Measurements from ENCODE around the gene OR2A5. TPM values are rescaled to one million over a fixed set of nuclear protein-coding genes. Genes with fewer than 3 reads are reported as not detected.
"Not testable (repeated sequence)": the region's sequence is repeated elsewhere in the genome, so short reads cannot be mapped to it uniquely, and the experiment has no call there.

OR2A5 gene
- total RNA-seq, 1 donor from 2014 or later = not detected

GRCh38 chr7:144032985-144033709 is 15.6 kb upstream of the OR2A5 start:
- intact Hi-C loops (cut with micrococcal nuclease) = no loop called here

GRCh38 chr7:144035385-144035784 is 13.4 kb upstream of the OR2A5 start:
- intact Hi-C loops (cut with micrococcal nuclease) = no loop called here

DNA sequence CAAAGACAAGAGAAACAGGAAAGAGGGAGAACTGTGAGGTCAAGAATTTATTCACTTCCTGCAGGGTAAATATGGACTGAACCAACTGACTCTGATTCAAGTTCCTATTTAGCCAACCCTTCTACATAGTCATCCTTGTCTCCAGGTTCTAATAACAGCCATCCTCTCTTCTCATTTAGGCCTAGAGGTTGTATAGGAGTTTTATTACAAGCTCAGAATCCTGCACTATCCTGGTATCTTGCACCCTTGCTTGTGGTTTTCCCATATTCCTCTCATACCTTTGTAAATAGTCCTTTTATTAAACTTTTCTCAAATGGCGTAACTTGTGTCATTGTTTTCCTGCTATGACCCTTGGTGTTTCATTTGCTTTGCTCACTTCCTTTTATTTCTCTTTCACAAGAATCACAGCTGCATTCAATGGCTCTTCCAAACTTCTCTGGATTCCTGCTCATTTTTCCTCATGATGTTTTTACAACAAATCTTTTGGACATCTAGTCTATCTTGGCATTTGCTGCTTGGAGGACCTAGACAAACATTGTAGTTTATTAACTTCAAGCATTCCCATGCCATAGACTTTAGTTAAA is 12.4 kb upstream of the OR2A5 start:
- intact Hi-C loops (cut with micrococcal nuclease) = no loop called here

GRCh38 chr7:144037414-144038035 is 11.2 kb upstream of the OR2A5 start:
- intact Hi-C loops (cut with micrococcal nuclease) = no loop called here

DNA sequence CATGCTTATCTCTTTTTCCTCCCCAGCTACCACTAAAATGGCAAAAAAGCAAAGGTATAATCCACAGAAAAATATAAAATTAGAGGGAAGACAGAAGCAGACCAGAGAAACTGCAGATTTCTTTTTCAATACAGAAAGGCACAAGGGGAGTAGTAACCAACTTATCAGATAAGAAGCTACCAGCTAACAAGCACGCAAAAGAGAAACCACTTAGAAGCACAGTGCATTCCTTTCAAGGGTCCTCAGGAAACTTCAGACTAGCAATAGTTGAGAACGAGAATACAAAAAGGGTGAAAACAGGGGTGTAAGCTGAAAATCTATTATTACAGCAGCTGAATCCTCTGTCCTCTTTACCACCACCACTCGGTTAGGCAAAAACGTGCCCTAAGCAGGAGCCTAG is 9.9 kb upstream of the OR2A5 start:
- intact Hi-C loops (cut with micrococcal nuclease) = no loop called here

DNA sequence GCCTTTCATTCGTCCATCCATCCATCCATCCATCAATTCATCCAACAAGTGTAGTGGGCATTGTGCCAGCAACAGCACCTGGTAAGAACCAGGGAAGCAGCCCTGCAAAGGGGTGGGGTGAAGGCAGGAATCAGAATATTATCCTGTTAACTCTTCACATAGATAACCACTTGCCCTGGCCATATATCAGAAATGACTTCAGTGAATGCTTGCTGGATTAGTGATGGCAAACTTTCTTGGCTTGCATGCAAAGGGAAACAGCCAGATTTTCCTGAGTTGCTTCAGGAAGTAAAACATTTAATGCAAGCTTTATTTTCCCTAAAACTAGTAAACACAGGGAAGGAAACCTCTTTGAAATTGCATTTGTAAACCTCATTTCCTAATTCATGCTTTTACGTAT is 743 bp downstream of the OR2A5 start:
- intact Hi-C loops (cut with micrococcal nuclease) = no loop called here

DNA sequence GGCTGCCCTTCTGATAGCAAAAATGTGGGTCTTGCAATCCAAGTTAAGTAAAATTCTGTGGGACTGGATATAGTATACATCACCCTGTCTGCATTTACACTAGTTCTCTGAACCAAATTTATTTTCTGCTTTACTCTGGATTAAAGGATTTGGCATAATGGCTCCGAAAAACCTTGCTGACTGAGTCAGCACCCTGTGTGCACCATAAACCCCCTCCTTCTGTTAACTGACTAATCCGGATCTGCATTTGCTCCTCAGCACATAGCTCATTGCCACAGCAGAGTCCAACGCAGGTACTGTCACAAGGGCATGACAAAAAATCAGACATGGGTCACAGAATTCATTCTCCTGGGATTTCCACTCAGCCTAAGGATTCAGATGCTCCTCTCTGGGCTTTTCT is 1.3 kb downstream of the OR2A5 start:
- intact Hi-C loops (cut with micrococcal nuclease) = no loop called here

GRCh38 chr7:144050884-144051283 is 2.1 kb downstream of the OR2A5 start:
- intact Hi-C loops (cut with micrococcal nuclease) = not testable (repeated sequence)

DNA sequence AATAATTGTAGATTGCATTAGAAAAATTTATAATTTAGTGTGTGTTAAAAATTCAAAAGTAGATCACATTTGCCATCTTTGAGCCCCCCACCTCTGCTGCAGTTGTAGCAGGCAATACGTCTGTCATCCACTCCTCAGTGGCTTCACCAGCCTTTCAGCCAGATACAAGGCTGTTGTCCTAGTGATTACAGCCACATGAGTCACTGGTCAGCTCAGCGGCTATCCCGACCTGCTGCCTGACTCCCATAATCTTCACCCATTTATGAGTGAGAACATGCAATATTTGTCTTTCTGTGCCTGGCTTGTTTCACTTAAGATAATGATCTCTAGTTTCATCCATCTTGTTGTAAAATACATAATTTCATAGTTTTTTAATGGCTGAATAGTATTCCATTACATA is 9.2 kb downstream of the OR2A5 start:
- intact Hi-C loops (cut with micrococcal nuclease) = no loop called here

DNA sequence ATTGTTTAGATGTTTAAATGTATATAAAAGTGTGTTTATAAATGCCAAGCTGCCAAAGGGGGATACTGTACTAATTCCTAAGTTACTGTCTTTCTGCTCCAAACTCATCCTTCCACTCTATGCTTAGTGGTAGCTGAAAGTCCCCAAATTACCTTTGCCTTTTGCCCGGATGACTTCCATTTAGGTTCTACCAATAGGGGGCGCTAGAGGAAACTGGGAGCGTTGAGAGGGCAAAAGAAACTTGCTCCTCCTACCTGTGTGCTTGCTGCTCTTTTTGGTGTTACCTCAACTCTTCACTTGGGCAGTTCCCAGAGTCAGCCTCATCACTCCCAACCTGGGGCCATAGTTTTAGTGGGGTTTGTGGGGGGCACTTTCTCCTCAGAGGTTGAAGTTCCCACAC is 15.0 kb downstream of the OR2A5 start:
- intact Hi-C loops (cut with micrococcal nuclease) = no loop called here

DNA sequence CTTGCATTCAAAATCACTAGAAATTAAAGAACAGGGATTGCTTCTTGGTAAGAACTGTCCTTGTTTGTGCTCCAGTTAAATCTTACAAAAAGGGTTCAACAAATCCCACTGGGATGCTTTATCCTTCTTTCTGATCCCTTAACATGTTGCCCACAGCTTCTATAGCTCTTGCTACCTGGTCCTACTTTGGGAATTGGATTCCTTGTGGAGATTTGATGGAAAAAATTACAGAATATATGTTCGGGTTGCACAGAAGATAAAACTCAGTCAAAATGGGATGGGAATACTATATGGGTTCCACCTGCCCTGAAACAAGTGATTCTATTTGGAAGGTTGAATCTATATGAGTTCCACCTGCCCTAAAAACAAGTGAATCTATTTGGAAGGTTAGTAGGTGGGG is 20.8 kb downstream of the OR2A5 start, which contains the start of gene OR2A25:
TSS of gene OR2A25 (plus strand) at position 301 of the 400 bp plus-strand sequence. CDS start 4,409 bp downstream, outside the sequence.
- intact Hi-C loops (cut with micrococcal nuclease) = no loop called here

DNA sequence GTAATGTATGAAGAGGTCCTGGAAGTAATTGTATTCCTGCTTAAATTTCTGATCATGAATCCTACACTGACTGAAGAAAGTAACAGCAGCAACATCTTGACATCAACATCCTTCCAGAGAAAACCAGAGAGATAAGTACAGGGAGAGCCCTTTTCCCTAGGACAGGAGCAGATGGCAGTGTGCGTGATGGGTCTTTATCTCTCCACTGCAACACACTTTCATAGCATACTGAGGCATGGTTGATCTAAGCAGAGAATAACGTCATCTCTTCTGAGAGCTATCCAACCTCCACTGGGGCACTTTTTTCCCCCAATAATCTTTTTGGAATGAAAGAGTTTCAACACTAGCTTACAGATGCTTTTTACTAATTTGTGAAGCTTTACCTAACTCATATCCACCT is 21.2 kb downstream of the OR2A5 start:
- intact Hi-C loops (cut with micrococcal nuclease) = no loop called here

DNA sequence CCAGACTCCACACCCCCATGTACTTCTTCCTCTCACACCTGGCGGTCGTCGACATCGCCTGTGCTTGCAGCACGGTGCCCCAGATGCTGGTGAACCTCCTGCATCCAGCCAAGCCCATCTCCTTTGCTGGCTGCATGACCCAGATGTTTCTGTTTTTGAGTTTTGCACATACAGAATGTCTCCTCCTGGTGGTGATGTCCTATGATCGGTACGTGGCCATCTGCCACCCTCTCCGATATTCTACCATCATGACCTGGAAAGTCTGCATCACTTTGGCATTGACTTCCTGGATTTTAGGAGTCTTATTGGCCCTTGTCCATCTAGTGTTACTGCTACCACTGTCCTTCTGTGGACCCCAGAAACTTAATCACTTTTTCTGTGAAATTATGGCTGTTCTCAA is 25.6 kb downstream of the OR2A5 start:
- intact Hi-C loops (cut with micrococcal nuclease) = no loop called here

DNA sequence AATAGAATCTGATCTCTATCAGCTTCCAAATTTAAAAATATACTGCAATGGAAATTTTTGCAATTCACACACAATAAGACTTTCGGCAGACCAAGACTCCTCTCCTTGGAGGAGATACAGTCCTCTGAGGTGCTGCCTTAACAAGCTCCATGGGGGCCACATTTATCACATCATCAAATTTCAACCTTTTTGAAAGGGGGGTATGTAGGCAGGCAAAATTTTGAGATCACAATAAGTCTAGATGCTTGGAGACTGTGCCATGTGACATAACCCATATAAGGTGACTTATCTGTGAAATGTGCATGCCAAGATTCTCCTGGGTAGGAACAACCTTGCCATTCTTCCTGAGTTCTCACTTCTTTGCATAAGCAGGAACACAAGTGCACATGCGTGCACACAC is 37.2 kb downstream of the OR2A5 start, which contains the start of gene OR2A12:
TSS of gene OR2A12 (plus strand) at position 301 of the 400 bp plus-strand sequence. CDS start 8,830 bp downstream, outside the sequence.
- intact Hi-C loops (cut with micrococcal nuclease) = no loop called here

- intact Hi-C loops (cut with micrococcal nuclease) = no loop called here
Observed at GRCh38 chr7:144086730-144087129, 38.0 kb downstream of the OR2A5 start.

DNA sequence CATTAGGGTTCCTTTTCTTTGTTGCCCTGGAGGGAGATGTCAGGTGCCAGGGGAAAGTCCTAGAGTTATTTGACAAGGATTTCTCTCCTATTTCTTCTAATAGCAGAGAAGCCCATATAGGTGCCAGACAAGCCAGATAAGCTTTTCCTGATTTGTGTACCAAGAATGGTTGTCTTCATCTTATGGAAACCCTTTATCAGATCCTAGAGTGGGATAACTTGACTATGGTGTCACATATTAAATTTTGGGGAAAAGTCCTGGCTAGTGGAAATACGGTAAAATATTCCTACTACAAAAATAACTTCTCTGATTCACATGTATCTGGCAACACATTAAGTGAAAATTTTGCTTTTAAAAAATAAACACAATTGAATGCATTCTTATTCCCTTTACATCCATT is 38.5 kb downstream of the OR2A5 start:
- intact Hi-C loops (cut with micrococcal nuclease) = no loop called here

DNA sequence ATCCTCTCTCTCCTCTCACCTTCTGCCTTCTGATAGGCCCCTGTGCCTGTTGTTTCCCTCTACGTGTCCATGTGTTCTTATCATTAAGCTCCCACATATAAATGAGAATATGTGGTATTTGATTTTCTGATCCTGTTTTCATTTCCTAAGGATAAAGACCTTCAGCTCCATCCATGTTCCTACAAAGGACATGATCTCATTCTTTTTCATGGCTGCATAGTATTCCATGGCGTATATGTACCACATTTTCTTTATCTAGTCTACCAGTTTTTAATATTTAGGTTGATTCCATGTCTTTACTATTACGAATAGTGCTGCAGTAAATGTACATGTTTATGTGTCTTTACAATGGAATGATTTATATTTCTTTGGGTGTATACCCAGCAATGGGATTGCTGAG is 41.9 kb downstream of the OR2A5 start:
- intact Hi-C loops (cut with micrococcal nuclease) = no loop called here

DNA sequence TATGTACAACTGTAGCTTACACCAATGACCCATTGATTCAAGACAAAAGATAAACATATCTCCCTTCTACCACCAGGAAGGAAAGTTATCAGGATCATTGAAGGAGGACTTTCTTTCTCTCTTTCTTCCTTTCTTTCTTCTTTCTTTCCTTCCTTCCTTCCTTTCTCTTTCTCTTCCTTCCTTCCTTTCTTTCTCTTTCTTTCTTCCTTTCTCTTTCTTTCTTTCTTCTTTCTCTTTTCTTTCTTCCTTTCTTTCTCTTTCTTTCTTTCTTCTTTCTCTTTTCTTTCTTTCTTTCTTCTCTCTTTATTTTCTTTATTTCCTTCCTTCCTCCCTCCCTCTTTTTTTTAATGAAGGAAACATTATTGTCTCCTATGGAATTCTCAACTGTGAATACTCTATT is 50.0 kb downstream of the OR2A5 start:
- intact Hi-C loops (cut with micrococcal nuclease) = no loop called here

GRCh38 chr7:144100607-144101006 is 51.9 kb downstream of the OR2A5 start:
- intact Hi-C loops (cut with micrococcal nuclease) = no loop called here

- intact Hi-C loops (cut with micrococcal nuclease) = no loop called here
Observed at GRCh38 chr7:144102041-144102440, 53.3 kb downstream of the OR2A5 start.

- intact Hi-C loops (cut with micrococcal nuclease) = no loop called here
Observed at GRCh38 chr7:144105211-144105610, 56.5 kb downstream of the OR2A5 start.
